GM23338 (cell line): ENCODE results near the gene MRPS16. TPM values are rescaled to one million over a fixed set of nuclear protein-coding genes. Genes with fewer than 3 reads are reported as not detected.

Experiments
- CREB1 ChIP-seq: fragments of 250-450 bp; sonication (Bioruptor Pico); IDR thresholded peaks from 2 replicates; pipeline ENCODE4 v1.5.0; 2020; ENCODE audit warnings: low read depth, mild to moderate bottlenecking, moderate library complexity
- EZH2phosphoT487 ChIP-seq: fragments of 200-600 bp; sonication (generic); IDR thresholded peaks from one replicate; pipeline ENCODE4 v1.8.1; 2018; ENCODE audit warnings: antibody characterized with exemption; ENCODE audit not compliant: unreplicated experiment
- NANOG ChIP-seq: IDR thresholded peaks from 2 replicates; pipeline ENCODE4 v1.6.1; 2016; ENCODE audit warnings: antibody characterized with exemption, borderline replicate concordance
- POLR2AphosphoS5 ChIP-seq: IDR thresholded peaks from 2 replicates; pipeline ENCODE4 v1.6.1; 2016; ENCODE audit warnings: antibody characterized with exemption, low read depth
- STAT1 ChIP-seq: IDR thresholded peaks from one replicate; pipeline ENCODE4 v1.6.1; 2016; ENCODE audit warnings: antibody characterized with exemption; ENCODE audit not compliant: unreplicated experiment
- ZNF114 ChIP-seq: fragments of 250-450 bp; sonication (Bioruptor Pico); IDR thresholded peaks from 2 replicates; pipeline ENCODE4 v1.5.0; 2020; ENCODE audit warnings: mild to moderate bottlenecking, moderate library complexity
- polyA plus RNA-seq: library from polyadenylated mRNA; unstranded; fragments of >200 nt; fragmentation: Nextera tagmentation; extraction: Ambion mirVana; gene quantifications from 2 replicates; pipeline ENCODE4 v1.2.1, GENCODE V29; 2016
- total RNA-seq: library from RNA; depleted of rRNA; stranded (reverse); fragments of >200 nt; shearing (Covaris generic); gene quantifications from 2 replicates; pipeline ENCODE4 v1.2.3, GENCODE V29; 2014
- TF ChIP-seq, protein P1 (sequence below), 2 experiments: fragments of 200-600 bp in 1 of 2; sonication (generic) in 1 of 2; conservative IDR thresholded peaks; 2 replicates each; pipeline versions ENCODE4 v1.5.1 to v1.6.1; 2016 to 2017; ENCODE audit warnings: antibody characterized with exemption in 2 of 2, low read depth in 2 of 2, mild to moderate bottlenecking in 2 of 2, moderate library complexity in 1 of 2
- TF ChIP-seq, protein P2 (sequence below): fragments of 250-450 bp; sonication (Bioruptor Pico); IDR thresholded peaks from 2 replicates; pipeline ENCODE4 v1.5.0; 2020; ENCODE audit warnings: mild to moderate bottlenecking, moderate library complexity

MRPS16 gene
- total and polyA plus RNA-seq, 2 experiments from 2014 or later: 83.2 to 173 TPM

DNA sequence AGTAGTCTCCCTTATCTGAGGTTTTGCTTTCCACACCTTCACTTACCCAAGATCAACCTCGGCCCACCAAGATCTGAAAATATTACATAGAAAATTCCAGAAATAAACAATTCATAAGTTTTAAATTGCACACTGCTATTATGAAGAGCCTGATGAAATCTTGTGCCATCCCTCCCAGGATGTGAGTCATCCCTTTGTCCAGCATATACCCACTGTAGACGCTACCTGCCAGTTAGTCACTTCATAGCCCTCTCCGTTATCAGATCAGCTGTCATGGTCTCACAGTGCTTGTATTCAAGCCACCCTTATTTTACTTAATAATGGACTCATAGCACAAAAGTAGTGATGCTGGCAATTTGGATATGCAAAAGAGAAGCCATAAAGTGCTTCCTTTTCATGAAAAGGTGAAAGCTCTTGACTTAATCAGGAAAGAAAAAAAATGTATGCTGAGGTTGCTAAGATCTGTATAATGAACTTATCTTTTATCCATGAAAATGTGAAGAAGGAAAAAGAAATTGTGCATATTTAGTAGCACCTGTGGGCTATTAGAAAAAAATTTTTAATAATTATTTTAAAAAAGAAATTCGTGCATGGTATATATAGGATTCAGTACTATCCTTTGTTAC lies 9.8 kb upstream of the MRPS16 start (continued):
- TF ChIP-seq, protein P1, sequence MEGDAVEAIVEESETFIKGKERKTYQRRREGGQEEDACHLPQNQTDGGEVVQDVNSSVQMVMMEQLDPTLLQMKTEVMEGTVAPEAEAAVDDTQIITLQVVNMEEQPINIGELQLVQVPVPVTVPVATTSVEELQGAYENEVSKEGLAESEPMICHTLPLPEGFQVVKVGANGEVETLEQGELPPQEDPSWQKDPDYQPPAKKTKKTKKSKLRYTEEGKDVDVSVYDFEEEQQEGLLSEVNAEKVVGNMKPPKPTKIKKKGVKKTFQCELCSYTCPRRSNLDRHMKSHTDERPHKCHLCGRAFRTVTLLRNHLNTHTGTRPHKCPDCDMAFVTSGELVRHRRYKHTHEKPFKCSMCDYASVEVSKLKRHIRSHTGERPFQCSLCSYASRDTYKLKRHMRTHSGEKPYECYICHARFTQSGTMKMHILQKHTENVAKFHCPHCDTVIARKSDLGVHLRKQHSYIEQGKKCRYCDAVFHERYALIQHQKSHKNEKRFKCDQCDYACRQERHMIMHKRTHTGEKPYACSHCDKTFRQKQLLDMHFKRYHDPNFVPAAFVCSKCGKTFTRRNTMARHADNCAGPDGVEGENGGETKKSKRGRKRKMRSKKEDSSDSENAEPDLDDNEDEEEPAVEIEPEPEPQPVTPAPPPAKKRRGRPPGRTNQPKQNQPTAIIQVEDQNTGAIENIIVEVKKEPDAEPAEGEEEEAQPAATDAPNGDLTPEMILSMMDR (conservative IDR thresholded peaks at IDR 0.05; ENCODE audit: low read depth in 2 of 2): no peak
- no peak for TF ChIP-seq NANOG
- TF ChIP-seq POLR2AphosphoS5: no peak
- TF ChIP-seq CREB1 (CRISPR knock-in tag): no peak
- no peak for TF ChIP-seq EZH2phosphoT487
- TF ChIP-seq, protein P2, sequence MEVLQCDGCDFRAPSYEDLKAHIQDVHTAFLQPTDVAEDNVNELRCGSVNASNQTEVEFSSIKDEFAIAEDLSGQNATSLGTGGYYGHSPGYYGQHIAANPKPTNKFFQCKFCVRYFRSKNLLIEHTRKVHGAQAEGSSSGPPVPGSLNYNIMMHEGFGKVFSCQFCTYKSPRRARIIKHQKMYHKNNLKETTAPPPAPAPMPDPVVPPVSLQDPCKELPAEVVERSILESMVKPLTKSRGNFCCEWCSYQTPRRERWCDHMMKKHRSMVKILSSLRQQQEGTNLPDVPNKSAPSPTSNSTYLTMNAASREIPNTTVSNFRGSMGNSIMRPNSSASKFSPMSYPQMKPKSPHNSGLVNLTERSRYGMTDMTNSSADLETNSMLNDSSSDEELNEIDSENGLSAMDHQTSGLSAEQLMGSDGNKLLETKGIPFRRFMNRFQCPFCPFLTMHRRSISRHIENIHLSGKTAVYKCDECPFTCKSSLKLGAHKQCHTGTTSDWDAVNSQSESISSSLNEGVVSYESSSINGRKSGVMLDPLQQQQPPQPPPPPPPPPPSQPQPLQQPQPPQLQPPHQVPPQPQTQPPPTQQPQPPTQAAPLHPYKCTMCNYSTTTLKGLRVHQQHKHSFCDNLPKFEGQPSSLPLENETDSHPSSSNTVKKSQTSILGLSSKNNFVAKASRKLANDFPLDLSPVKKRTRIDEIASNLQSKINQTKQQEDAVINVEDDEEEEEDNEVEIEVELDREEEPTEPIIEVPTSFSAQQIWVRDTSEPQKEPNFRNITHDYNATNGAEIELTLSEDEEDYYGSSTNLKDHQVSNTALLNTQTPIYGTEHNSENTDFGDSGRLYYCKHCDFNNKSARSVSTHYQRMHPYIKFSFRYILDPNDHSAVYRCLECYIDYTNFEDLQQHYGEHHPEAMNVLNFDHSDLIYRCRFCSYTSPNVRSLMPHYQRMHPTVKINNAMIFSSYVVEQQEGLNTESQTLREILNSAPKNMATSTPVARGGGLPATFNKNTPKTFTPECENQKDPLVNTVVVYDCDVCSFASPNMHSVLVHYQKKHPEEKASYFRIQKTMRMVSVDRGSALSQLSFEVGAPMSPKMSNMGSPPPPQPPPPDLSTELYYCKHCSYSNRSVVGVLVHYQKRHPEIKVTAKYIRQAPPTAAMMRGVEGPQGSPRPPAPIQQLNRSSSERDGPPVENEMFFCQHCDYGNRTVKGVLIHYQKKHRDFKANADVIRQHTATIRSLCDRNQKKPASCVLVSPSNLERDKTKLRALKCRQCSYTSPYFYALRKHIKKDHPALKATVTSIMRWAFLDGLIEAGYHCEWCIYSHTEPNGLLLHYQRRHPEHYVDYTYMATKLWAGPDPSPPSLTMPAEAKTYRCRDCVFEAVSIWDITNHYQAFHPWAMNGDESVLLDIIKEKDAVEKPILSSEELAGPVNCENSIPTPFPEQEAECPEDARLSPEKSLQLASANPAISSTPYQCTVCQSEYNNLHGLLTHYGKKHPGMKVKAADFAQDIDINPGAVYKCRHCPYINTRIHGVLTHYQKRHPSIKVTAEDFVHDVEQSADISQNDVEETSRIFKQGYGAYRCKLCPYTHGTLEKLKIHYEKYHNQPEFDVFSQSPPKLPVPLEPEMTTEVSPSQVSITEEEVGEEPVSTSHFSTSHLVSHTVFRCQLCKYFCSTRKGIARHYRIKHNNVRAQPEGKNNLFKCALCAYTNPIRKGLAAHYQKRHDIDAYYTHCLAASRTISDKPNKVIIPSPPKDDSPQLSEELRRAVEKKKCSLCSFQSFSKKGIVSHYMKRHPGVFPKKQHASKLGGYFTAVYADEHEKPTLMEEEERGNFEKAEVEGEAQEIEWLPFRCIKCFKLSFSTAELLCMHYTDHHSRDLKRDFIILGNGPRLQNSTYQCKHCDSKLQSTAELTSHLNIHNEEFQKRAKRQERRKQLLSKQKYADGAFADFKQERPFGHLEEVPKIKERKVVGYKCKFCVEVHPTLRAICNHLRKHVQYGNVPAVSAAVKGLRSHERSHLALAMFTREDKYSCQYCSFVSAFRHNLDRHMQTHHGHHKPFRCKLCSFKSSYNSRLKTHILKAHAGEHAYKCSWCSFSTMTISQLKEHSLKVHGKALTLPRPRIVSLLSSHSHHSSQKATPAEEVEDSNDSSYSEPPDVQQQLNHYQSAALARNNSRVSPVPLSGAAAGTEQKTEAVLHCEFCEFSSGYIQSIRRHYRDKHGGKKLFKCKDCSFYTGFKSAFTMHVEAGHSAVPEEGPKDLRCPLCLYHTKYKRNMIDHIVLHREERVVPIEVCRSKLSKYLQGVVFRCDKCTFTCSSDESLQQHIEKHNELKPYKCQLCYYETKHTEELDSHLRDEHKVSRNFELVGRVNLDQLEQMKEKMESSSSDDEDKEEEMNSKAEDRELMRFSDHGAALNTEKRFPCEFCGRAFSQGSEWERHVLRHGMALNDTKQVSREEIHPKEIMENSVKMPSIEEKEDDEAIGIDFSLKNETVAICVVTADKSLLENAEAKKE: no peak
- no peak for TF ChIP-seq ZNF114
- no peak for TF ChIP-seq STAT1
